HepG2 (cell line): ENCODE results near the gene TRMT1. TPM values are rescaled to one million over a fixed set of nuclear protein-coding genes. Genes with fewer than 3 reads are reported as not detected.

Experiments
- ZC3H13 ChIP-seq: sonication (generic); formaldehyde crosslinking; IDR thresholded peaks from 2 replicates; pipeline ENCODE4 v1.8.1; 2023; ENCODE audit warnings: mild to moderate bottlenecking, missing genetic modification reagents, moderate library complexity
- ZNF230 ChIP-seq: sonication (generic); formaldehyde crosslinking; IDR thresholded peaks from 2 replicates; pipeline ENCODE4 v1.4.0; 2020; ENCODE audit warnings: mild to moderate bottlenecking, missing genetic modification reagents
- ZNF777 ChIP-seq: sonication (generic); formaldehyde crosslinking; IDR thresholded peaks from 2 replicates; pipeline ENCODE4 v1.4.0; 2020; ENCODE audit warnings: missing genetic modification reagents
- polyA plus RNA-seq, 8 experiments: library from polyadenylated mRNA; depleted of rRNA in 3 of 8; stranded (reverse) in 7 of 8; unstranded in 1 of 8; fragments of >200 nt; fragmentation: Illumina TruSeq in 4 of 8; extraction: Trizol in 4 of 8; gene quantifications; 2 replicates each; pipeline versions ENCODE4 v1.2.1 to v1.2.3, GENCODE V29; 2011 to 2016; ENCODE audit warnings: low read depth in 4 of 8, missing spikeins in 1 of 8, mixed read lengths in 1 of 8; ENCODE audit not compliant: insufficient read depth in 1 of 8
- total RNA-seq, 5 experiments: library from RNA; depleted of rRNA; stranded (reverse); fragments of >200 nt; fragmentation: Illumina TruSeq; extraction: Trizol; gene quantifications; 2 replicates each; pipeline ENCODE4 v1.2.3, GENCODE V29; 2016; ENCODE audit warnings: low read depth in 1 of 5
- TF ChIP-seq, protein P1 (sequence below): sonication (generic); formaldehyde crosslinking; IDR thresholded peaks from 2 replicates; pipeline ENCODE4 v1.4.0; 2020; ENCODE audit warnings: mild to moderate bottlenecking, missing genetic modification reagents
- TF ChIP-seq, protein P2 (sequence below): sonication (generic); formaldehyde crosslinking; IDR thresholded peaks from 2 replicates; pipeline ENCODE4 v1.5.1; 2020; ENCODE audit warnings: missing genetic modification reagents, mild to moderate bottlenecking, borderline replicate concordance
- TF ChIP-seq, protein P3 (sequence below): sonication (generic); formaldehyde crosslinking; IDR thresholded peaks from 2 replicates; pipeline ENCODE4 v1.4.0; 2020; ENCODE audit warnings: missing genetic modification reagents
- TF ChIP-seq, protein P4 (sequence below): sonication (generic); formaldehyde crosslinking; IDR thresholded peaks from 2 replicates; pipeline ENCODE4 v1.9.0; 2022; ENCODE audit warnings: missing genetic modification reagents, mild to moderate bottlenecking, borderline replicate concordance
- TF ChIP-seq, protein P5 (sequence below): sonication (generic); formaldehyde crosslinking; IDR thresholded peaks from 2 replicates; pipeline ENCODE4 v1.4.0; 2020; ENCODE audit warnings: missing genetic modification reagents
- TF ChIP-seq, protein P6 (sequence below): sonication (generic); formaldehyde crosslinking; IDR thresholded peaks from 2 replicates; pipeline ENCODE4 v1.5.0; 2020; ENCODE audit warnings: mild to moderate bottlenecking, missing genetic modification reagents

The TRMT1 gene
- total and polyA plus RNA-seq, 2 of the 13 experiments (the other 11 are each of a cell fraction or from before 2014, with no cell fraction given): 35.5 to 44.1 TPM

DNA sequence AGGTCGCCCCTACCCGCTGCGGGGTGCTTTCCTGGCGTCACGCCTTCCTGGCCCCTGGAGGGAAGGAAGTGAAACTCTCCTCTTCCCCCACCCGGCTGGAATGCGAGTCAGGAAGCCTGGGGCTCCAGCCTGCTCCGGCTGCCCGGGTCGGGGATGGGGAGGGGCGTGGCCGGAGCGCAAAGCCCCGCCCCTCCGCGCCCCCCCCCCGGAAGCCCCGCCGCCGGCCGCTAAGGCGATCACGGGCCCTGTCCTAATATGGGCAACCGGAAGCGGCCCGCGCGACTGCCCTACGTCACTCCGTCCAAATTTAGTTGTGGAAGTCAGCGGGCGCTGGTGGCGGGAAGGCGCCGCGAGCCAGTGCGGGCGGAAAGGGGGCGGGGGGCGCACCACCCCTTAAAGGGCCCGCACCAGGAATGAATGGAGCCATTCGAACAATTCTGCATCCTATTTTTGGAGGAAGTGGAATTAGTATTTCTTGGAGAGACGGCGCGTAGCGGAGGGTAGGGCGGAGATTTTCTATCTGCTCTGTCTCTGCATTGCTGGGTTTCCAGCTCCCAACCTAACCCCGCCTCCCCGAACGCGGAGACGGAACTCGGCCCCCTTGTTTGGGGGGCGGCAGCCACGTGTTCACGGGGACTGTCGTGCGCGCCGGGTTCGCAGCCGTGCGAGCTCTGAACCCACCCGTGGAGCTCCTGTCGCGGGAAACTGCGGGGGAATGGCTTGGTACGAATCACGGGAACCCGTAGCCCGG is 35.2 kb upstream of the TRMT1 start (continued):
- TF ChIP-seq, protein P1, sequence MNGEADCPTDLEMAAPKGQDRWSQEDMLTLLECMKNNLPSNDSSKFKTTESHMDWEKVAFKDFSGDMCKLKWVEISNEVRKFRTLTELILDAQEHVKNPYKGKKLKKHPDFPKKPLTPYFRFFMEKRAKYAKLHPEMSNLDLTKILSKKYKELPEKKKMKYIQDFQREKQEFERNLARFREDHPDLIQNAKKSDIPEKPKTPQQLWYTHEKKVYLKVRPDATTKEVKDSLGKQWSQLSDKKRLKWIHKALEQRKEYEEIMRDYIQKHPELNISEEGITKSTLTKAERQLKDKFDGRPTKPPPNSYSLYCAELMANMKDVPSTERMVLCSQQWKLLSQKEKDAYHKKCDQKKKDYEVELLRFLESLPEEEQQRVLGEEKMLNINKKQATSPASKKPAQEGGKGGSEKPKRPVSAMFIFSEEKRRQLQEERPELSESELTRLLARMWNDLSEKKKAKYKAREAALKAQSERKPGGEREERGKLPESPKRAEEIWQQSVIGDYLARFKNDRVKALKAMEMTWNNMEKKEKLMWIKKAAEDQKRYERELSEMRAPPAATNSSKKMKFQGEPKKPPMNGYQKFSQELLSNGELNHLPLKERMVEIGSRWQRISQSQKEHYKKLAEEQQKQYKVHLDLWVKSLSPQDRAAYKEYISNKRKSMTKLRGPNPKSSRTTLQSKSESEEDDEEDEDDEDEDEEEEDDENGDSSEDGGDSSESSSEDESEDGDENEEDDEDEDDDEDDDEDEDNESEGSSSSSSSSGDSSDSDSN (CRISPR knock-in tag): peak; percentile 65; the same call in 1 of the 2 replicates
- TF ChIP-seq, protein P2, sequence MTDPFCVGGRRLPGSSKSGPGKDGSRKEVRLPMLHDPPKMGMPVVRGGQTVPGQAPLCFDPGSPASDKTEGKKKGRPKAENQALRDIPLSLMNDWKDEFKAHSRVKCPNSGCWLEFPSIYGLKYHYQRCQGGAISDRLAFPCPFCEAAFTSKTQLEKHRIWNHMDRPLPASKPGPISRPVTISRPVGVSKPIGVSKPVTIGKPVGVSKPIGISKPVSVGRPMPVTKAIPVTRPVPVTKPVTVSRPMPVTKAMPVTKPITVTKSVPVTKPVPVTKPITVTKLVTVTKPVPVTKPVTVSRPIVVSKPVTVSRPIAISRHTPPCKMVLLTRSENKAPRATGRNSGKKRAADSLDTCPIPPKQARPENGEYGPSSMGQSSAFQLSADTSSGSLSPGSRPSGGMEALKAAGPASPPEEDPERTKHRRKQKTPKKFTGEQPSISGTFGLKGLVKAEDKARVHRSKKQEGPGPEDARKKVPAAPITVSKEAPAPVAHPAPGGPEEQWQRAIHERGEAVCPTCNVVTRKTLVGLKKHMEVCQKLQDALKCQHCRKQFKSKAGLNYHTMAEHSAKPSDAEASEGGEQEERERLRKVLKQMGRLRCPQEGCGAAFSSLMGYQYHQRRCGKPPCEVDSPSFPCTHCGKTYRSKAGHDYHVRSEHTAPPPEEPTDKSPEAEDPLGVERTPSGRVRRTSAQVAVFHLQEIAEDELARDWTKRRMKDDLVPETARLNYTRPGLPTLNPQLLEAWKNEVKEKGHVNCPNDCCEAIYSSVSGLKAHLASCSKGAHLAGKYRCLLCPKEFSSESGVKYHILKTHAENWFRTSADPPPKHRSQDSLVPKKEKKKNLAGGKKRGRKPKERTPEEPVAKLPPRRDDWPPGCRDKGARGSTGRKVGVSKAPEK (CRISPR knock-in tag): no peak
- TF ChIP-seq, protein P3, sequence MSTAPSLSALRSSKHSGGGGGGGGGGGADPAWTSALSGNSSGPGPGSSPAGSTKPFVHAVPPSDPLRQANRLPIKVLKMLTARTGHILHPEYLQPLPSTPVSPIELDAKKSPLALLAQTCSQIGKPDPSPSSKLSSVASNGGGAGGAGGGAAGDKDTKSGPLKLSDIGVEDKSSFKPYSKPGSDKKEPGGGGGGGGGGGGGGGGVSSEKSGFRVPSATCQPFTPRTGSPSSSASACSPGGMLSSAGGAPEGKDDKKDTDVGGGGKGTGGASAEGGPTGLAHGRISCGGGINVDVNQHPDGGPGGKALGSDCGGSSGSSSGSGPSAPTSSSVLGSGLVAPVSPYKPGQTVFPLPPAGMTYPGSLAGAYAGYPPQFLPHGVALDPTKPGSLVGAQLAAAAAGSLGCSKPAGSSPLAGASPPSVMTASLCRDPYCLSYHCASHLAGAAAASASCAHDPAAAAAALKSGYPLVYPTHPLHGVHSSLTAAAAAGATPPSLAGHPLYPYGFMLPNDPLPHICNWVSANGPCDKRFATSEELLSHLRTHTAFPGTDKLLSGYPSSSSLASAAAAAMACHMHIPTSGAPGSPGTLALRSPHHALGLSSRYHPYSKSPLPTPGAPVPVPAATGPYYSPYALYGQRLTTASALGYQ (CRISPR knock-in tag): peak; percentile 54; the same call in 1 of the 2 replicates
- TF ChIP-seq, protein P4, sequence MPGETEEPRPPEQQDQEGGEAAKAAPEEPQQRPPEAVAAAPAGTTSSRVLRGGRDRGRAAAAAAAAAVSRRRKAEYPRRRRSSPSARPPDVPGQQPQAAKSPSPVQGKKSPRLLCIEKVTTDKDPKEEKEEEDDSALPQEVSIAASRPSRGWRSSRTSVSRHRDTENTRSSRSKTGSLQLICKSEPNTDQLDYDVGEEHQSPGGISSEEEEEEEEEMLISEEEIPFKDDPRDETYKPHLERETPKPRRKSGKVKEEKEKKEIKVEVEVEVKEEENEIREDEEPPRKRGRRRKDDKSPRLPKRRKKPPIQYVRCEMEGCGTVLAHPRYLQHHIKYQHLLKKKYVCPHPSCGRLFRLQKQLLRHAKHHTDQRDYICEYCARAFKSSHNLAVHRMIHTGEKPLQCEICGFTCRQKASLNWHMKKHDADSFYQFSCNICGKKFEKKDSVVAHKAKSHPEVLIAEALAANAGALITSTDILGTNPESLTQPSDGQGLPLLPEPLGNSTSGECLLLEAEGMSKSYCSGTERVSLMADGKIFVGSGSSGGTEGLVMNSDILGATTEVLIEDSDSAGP (CRISPR knock-in tag): peak; percentile 99
- peak; percentile 82 for TF ChIP-seq ZNF230 (CRISPR knock-in tag)
- TF ChIP-seq, protein P5, sequence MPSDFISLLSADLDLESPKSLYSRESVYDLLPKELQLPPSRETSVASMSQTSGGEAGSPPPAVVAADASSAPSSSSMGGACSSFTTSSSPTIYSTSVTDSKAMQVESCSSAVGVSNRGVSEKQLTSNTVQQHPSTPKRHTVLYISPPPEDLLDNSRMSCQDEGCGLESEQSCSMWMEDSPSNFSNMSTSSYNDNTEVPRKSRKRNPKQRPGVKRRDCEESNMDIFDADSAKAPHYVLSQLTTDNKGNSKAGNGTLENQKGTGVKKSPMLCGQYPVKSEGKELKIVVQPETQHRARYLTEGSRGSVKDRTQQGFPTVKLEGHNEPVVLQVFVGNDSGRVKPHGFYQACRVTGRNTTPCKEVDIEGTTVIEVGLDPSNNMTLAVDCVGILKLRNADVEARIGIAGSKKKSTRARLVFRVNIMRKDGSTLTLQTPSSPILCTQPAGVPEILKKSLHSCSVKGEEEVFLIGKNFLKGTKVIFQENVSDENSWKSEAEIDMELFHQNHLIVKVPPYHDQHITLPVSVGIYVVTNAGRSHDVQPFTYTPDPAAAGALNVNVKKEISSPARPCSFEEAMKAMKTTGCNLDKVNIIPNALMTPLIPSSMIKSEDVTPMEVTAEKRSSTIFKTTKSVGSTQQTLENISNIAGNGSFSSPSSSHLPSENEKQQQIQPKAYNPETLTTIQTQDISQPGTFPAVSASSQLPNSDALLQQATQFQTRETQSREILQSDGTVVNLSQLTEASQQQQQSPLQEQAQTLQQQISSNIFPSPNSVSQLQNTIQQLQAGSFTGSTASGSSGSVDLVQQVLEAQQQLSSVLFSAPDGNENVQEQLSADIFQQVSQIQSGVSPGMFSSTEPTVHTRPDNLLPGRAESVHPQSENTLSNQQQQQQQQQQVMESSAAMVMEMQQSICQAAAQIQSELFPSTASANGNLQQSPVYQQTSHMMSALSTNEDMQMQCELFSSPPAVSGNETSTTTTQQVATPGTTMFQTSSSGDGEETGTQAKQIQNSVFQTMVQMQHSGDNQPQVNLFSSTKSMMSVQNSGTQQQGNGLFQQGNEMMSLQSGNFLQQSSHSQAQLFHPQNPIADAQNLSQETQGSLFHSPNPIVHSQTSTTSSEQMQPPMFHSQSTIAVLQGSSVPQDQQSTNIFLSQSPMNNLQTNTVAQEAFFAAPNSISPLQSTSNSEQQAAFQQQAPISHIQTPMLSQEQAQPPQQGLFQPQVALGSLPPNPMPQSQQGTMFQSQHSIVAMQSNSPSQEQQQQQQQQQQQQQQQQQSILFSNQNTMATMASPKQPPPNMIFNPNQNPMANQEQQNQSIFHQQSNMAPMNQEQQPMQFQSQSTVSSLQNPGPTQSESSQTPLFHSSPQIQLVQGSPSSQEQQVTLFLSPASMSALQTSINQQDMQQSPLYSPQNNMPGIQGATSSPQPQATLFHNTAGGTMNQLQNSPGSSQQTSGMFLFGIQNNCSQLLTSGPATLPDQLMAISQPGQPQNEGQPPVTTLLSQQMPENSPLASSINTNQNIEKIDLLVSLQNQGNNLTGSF: no peak
- TF ChIP-seq, protein P6, sequence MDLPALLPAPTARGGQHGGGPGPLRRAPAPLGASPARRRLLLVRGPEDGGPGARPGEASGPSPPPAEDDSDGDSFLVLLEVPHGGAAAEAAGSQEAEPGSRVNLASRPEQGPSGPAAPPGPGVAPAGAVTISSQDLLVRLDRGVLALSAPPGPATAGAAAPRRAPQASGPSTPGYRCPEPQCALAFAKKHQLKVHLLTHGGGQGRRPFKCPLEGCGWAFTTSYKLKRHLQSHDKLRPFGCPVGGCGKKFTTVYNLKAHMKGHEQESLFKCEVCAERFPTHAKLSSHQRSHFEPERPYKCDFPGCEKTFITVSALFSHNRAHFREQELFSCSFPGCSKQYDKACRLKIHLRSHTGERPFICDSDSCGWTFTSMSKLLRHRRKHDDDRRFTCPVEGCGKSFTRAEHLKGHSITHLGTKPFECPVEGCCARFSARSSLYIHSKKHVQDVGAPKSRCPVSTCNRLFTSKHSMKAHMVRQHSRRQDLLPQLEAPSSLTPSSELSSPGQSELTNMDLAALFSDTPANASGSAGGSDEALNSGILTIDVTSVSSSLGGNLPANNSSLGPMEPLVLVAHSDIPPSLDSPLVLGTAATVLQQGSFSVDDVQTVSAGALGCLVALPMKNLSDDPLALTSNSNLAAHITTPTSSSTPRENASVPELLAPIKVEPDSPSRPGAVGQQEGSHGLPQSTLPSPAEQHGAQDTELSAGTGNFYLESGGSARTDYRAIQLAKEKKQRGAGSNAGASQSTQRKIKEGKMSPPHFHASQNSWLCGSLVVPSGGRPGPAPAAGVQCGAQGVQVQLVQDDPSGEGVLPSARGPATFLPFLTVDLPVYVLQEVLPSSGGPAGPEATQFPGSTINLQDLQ (CRISPR knock-in tag): no peak; the same call in 1 of the 2 replicates
- peak; percentile 73 for TF ChIP-seq ZC3H13 (CRISPR knock-in tag)
- peak; percentile 61 for TF ChIP-seq ZNF777 (CRISPR knock-in tag)
